ENCODE data around the gene ZNF280B.

- TF ChIP-seq CTCF (IDR thresholded peaks at IDR 0.05 in 2 of 3, conservative IDR thresholded peaks at IDR 0.05 in 1 of 3; ENCODE audit: insufficient read depth in 2 of 3, low read depth in 1 of 3, low read length in 3 of 3) (no peak), ZNF79 (CRISPR knock-in tag; IDR thresholded peaks at IDR 0.05; ENCODE audit: low read depth) (no peak), HNRNPL (IDR thresholded peaks at IDR 0.05; ENCODE audit: low read depth, low read length) (no peak), POLR2AphosphoS5 (IDR thresholded peaks at IDR 0.05; ENCODE audit: control insufficient read depth, insufficient read depth, low read depth, low read length) (no peak), NUFIP1 (IDR thresholded peaks at IDR 0.05; ENCODE audit: partially characterized antibody) (no peak), STAT5B (CRISPR knock-in tag; IDR thresholded peaks at IDR 0.05) (no peak), ZBTB43 (CRISPR knock-in tag; IDR thresholded peaks at IDR 0.05) (no peak), KDM5B (IDR thresholded peaks at IDR 0.05; ENCODE audit: insufficient replicate concordance, low read depth, low read length) (no peak), TOE1 (IDR thresholded peaks at IDR 0.05; ENCODE audit: borderline replicate concordance) (no peak), TOE1 (CRISPR knock-in tag; IDR thresholded peaks at IDR 0.05; ENCODE audit: borderline replicate concordance, low read depth) (no peak)
- TF ChIP-seq, protein P1, sequence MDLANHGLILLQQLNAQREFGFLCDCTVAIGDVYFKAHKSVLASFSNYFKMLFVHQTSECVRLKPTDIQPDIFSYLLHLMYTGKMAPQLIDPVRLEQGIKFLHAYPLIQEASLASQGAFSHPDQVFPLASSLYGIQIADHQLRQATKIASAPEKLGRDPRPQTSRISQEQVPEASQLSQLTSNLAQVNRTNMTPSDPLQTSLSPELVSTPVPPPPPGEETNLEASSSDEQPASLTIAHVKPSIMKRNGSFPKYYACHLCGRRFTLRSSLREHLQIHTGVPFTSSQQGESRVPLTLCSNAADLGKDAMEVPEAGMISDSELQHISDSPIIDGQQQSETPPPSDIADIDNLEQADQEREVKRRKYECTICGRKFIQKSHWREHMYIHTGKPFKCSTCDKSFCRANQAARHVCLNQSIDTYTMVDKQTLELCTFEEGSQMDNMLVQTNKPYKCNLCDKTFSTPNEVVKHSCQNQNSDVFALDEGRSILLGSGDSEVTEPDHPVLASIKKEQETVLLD (IDR thresholded peaks at IDR 0.05): no peak
- TF ChIP-seq, protein P2, sequence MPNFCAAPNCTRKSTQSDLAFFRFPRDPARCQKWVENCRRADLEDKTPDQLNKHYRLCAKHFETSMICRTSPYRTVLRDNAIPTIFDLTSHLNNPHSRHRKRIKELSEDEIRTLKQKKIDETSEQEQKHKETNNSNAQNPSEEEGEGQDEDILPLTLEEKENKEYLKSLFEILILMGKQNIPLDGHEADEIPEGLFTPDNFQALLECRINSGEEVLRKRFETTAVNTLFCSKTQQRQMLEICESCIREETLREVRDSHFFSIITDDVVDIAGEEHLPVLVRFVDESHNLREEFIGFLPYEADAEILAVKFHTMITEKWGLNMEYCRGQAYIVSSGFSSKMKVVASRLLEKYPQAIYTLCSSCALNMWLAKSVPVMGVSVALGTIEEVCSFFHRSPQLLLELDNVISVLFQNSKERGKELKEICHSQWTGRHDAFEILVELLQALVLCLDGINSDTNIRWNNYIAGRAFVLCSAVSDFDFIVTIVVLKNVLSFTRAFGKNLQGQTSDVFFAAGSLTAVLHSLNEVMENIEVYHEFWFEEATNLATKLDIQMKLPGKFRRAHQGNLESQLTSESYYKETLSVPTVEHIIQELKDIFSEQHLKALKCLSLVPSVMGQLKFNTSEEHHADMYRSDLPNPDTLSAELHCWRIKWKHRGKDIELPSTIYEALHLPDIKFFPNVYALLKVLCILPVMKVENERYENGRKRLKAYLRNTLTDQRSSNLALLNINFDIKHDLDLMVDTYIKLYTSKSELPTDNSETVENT (CRISPR knock-in tag; IDR thresholded peaks at IDR 0.05): no peak
These were observed 30.1 kb downstream of the ZNF280B start for GRCh38 chr22:22478470-22478869.

All from K562 (cell line).